WTC11 (cell line): Measurements from ENCODE around the gene PKP4. TPM values are rescaled to one million over a fixed set of nuclear protein-coding genes. Genes with fewer than 3 reads are reported as not detected.

Experiments
- ATAC-seq: fragments of 200-7000 bp; cut with Tn5 transposase; 2 replicates; pipeline ENCODE4 v1.10.0; 2021; ENCODE audit warnings: mild to moderate bottlenecking, moderate library complexity
- CTCF ChIA-PET: fragments of 300-600 bp; sonication (Branson Sonifier 250); formaldehyde crosslinking; loops from one replicate; lab custom pipeline; 2021; ENCODE audit warnings: antibody characterized with exemption; lab: Charles Lee
- POLR2A ChIA-PET: fragments of 350-600 bp; sonication (Branson Sonifier 250); formaldehyde crosslinking; loops from one replicate; lab custom pipeline; 2021; ENCODE audit warnings: antibody characterized with exemption; lab: Charles Lee
- DNase-seq: peaks from one replicate; pipeline ENCODE4 v3.0.0; 2021; ENCODE audit warnings: low spot score
- H3K27ac Mint-ChIP-seq: 2 replicates; pipeline ENCODE4 v1.8.0; 2021; ENCODE audit warnings: mixed read lengths
- H3K27me3 Mint-ChIP-seq: 2 replicates; pipeline ENCODE4 v1.8.0; 2021; ENCODE audit warnings: low read depth, mild to moderate bottlenecking, moderate library complexity, mixed read lengths
- H3K36me3 Mint-ChIP-seq: 2 replicates; pipeline ENCODE4 v1.8.0; 2021; ENCODE audit warnings: mixed read lengths
- H3K4me1 Mint-ChIP-seq: 2 replicates; pipeline ENCODE4 v1.8.0; 2022; ENCODE audit warnings: mixed read lengths
- H3K4me3 Mint-ChIP-seq: 2 replicates; pipeline ENCODE4 v1.8.0; 2021; ENCODE audit warnings: mild to moderate bottlenecking, moderate library complexity, mixed read lengths
- H3K9me3 Mint-ChIP-seq: 2 replicates; pipeline ENCODE4 v1.8.0; 2021; ENCODE audit warnings: mixed read lengths
- ATF6 ChIP-seq: sonication (generic); formaldehyde crosslinking; IDR thresholded peaks from 2 replicates; pipeline ENCODE4 v1.8.1; 2023; ENCODE audit warnings: mild to moderate bottlenecking, missing genetic modification reagents
- CDX4 ChIP-seq: fragments of 250-450 bp; sonication (Bioruptor Pico); IDR thresholded peaks from 2 replicates; pipeline ENCODE4 v1.9.0; 2021; ENCODE audit warnings: moderate library complexity, mild to moderate bottlenecking, inconsistent platforms, borderline replicate concordance
- ERG ChIP-seq: fragments of 250-450 bp; sonication (Bioruptor Pico); IDR thresholded peaks from 2 replicates; pipeline ENCODE4 v1.8.0; 2021; ENCODE audit warnings: mild to moderate bottlenecking
- FOXP4 ChIP-seq: sonication (generic); formaldehyde crosslinking; IDR thresholded peaks from 2 replicates; pipeline ENCODE4 v1.8.0; 2022; ENCODE audit warnings: mild to moderate bottlenecking, missing genetic modification reagents
- GABPB1 ChIP-seq: sonication (generic); formaldehyde crosslinking; IDR thresholded peaks from 2 replicates; pipeline ENCODE4 v1.8.1; 2023; ENCODE audit warnings: mild to moderate bottlenecking, missing genetic modification reagents
- GRHL2 ChIP-seq: fragments of 250-450 bp; sonication (Bioruptor Pico); IDR thresholded peaks from 2 replicates; pipeline ENCODE4 v1.8.0; 2022; ENCODE audit warnings: mild to moderate bottlenecking, moderate library complexity; ENCODE audit not compliant: insufficient replicate concordance, severe bottlenecking
- JUN ChIP-seq: sonication (generic); formaldehyde crosslinking; IDR thresholded peaks from 2 replicates; pipeline ENCODE4 v1.8.0; 2023; ENCODE audit warnings: mild to moderate bottlenecking, missing genetic modification reagents
- OVOL2 ChIP-seq: fragments of 250-450 bp; sonication (Bioruptor Pico); IDR thresholded peaks from 2 replicates; pipeline ENCODE4 v1.9.0; 2021; ENCODE audit warnings: mild to moderate bottlenecking, borderline replicate concordance
- PRDM15 ChIP-seq: sonication (generic); formaldehyde crosslinking; IDR thresholded peaks from 2 replicates; pipeline ENCODE4 v1.8.0; 2022; ENCODE audit warnings: missing genetic modification reagents
- SP1 ChIP-seq: sonication (generic); formaldehyde crosslinking; conservative IDR thresholded peaks from 2 replicates; pipeline ENCODE4 v1.8.1; 2022; ENCODE audit warnings: missing genetic modification reagents
- USF1 ChIP-seq: sonication (generic); formaldehyde crosslinking; IDR thresholded peaks from 2 replicates; pipeline ENCODE4 v1.8.0; 2022; ENCODE audit warnings: mild to moderate bottlenecking, missing genetic modification reagents
- USF2 ChIP-seq: sonication (generic); formaldehyde crosslinking; IDR thresholded peaks from 2 replicates; pipeline ENCODE4 v1.8.1; 2023; ENCODE audit warnings: mild to moderate bottlenecking, missing genetic modification reagents, moderate library complexity
- ZBTB21 ChIP-seq: sonication (generic); formaldehyde crosslinking; IDR thresholded peaks from 2 replicates; pipeline ENCODE4 v1.8.1; 2023; ENCODE audit warnings: mild to moderate bottlenecking, missing genetic modification reagents, borderline replicate concordance
- ZMAT4 ChIP-seq: fragments of 250-450 bp; sonication (Bioruptor Pico); IDR thresholded peaks from 2 replicates; pipeline ENCODE4 v1.9.0; 2021; ENCODE audit warnings: mild to moderate bottlenecking
- ZNF121 ChIP-seq: sonication (generic); formaldehyde crosslinking; IDR thresholded peaks from 2 replicates; pipeline ENCODE4 v1.8.0; 2023; ENCODE audit warnings: missing genetic modification reagents
- ZNF138 ChIP-seq: sonication (generic); formaldehyde crosslinking; conservative IDR thresholded peaks from 2 replicates; pipeline ENCODE4 v1.8.1; 2022; ENCODE audit warnings: mild to moderate bottlenecking, moderate library complexity, missing genetic modification reagents
- ZNF232 ChIP-seq: sonication (generic); formaldehyde crosslinking; IDR thresholded peaks from 2 replicates; pipeline ENCODE4 v1.8.0; 2022; ENCODE audit warnings: mild to moderate bottlenecking, missing genetic modification reagents
- ZNF317 ChIP-seq: sonication (generic); formaldehyde crosslinking; IDR thresholded peaks from 2 replicates; pipeline ENCODE4 v1.8.1; 2023; ENCODE audit warnings: low read depth, mild to moderate bottlenecking, moderate library complexity, missing genetic modification reagents, borderline replicate concordance
- ZNF396 ChIP-seq: fragments of 250-450 bp; sonication (Bioruptor Pico); IDR thresholded peaks from 2 replicates; pipeline ENCODE4 v1.8.0; 2021; ENCODE audit warnings: mild to moderate bottlenecking, moderate library complexity, borderline replicate concordance
- ZNF423 ChIP-seq: fragments of 250-450 bp; sonication (Bioruptor Pico); IDR thresholded peaks from 2 replicates; pipeline ENCODE4 v2.1.2; 2022; ENCODE audit warnings: mild to moderate bottlenecking, moderate library complexity
- total RNA-seq: library from RNA; stranded (reverse); gene quantifications from 3 replicates; pipeline ENCODE4 v1.2.3, GENCODE V29; 2021

PKP4 gene
- total RNA-seq, 1 experiment from 2014 or later, result 78.9 TPM

- TF ChIP-seq OVOL2 (CRISPR knock-in tag) (no peak), ATF6 (no peak), ZNF121 (CRISPR knock-in tag) (no peak), USF2 (CRISPR knock-in tag) (no peak), ZNF396 (CRISPR knock-in tag) (no peak), GABPB1 (CRISPR knock-in tag) (no peak), ZNF138 (no peak), ZNF232 (CRISPR knock-in tag) (no peak), FOXP4 (CRISPR knock-in tag) (no peak), ZNF423 (CRISPR knock-in tag) (no peak), ZBTB21 (no peak), SP1 (CRISPR knock-in tag) (no peak), GRHL2 (CRISPR knock-in tag) (no peak), ERG (no peak), CDX4 (CRISPR knock-in tag) (no peak), PRDM15 (CRISPR knock-in tag) (no peak)
- Mint-ChIP-seq H3K27me3 (no peaks in the 10 kb centered on the region), H3K9me3 (peaks cover 9% of the 10 kb centered on the region), H3K4me3 (no peak overlapping the region), H3K27ac (no peak overlapping the region), H3K36me3 (peaks cover 11% of the 10 kb centered on the region), H3K4me1 (peaks cover 4% of the 10 kb centered on the region)
- CTCF ChIA-PET, result no interaction called here
- DNase-seq, result no peak
- POLR2A ChIA-PET, result no interaction called here
- ATAC-seq, result no peak
These were observed 101.0 kb downstream of the PKP4 start for GRCh38 chr2:158557752-158558151.

GRCh38 chr2:158559252-158559651 lies 102.5 kb downstream of the PKP4 start:
- Mint-ChIP-seq H3K4me3 (no peak overlapping the region), H3K9me3 (no peaks in the 10 kb centered on the region), H3K27me3 (no peaks in the 10 kb centered on the region), H3K27ac (peak overlapping the region; percentile 22; the same call in 1 of the 2 replicates), H3K36me3 (no peaks in the 10 kb centered on the region), H3K4me1 (peaks cover 4% of the 10 kb centered on the region)
- DNase-seq (no peak), ATAC-seq (peak; percentile 34; the same call in 1 of the 2 replicates)
- ChIA-PET POLR2A (no interaction called here), CTCF (no interaction called here)
- TF ChIP-seq ERG, result no peak
- no peak for TF ChIP-seq FOXP4 (CRISPR knock-in tag)
- no peak for TF ChIP-seq ZMAT4 (CRISPR knock-in tag)
- no peak for TF ChIP-seq USF1 (CRISPR knock-in tag)
- TF ChIP-seq JUN (CRISPR knock-in tag), result no peak
- no peak for TF ChIP-seq ZNF317 (CRISPR knock-in tag)
